NCI-H1417 treated with DMSO at 0.1 percent for 48 hours (cell line): ENCODE results near the gene LRRC25.

Source experiments
- DNase-seq: peaks from one replicate; lab custom pipeline; 2025; lab: John Stamatoyannopoulos, UW

The LRRC25 gene

DNA sequence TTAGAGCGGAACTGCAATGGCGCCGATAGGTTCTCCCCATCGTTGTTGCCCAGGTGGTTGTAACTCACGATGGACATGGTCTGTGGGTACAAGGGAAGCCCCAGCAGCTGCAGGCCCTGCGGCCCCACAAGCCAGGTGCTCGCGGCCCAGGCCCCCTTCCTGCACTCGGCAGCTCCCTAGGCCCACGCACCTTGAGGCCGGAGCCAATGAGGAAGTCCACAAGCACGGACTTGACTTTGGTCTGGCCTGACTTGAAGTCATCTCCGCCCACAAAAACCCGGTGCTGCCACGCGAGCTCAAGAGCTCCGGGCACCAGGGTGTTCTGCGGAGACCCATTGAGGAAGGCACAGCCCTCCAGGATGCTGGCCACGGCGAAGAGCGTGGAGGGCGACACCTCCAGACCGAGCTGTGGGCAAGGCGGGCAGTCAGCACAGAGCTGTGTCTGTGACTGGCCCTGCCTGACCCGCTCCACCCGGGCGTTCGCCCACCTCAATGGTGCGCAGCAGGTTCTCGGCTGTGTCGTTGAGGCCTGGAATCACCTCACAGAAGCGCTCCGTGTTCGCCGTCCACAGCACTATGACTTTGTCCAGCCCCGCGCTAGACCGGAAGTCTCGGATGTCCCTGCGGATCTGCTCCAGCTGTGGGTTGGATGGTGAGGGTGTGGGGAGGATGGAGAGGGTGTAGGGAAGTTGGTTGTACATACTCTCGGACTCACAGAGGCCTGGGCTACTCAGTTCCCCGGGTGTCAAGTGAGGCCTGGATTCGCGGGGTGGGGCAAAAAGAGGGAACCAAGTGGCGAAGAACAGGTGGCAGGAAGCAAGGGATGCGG is 38.6 kb upstream of the LRRC25 start:
- no peak for DNase-seq

DNA sequence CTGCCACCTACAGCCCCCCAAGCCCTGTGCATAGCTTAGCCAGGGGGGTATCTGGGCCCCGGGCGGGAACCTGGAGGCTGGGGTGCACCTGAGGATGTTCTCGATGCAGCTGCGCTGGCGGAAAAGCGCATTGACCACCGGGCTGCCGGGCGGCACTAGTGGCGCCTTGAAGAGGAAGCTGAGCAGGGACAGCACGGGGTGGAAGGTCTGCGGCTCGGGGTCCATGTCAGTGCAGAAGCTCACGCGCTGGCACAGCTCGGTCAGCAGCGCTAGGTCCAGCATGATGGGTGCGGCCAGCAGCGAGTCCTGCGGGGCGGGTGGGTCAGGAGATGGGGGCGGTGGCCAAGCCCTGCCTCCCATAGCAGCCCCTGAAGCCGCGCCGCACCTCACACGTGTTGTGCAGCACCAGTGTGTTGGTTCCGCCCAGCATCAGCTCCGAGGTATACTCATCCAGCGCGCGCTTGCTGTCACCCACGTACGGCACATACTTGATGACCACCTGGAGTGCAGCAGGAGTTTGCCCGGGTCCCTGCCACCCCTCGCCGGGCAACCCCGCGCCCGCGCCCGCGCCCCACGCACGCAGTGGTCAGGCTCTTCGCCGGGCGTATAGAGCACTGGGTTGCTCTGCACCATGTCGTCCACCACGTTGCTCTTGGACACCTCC is 37.9 kb upstream of the LRRC25 start:
- DNase-seq = no peak

DNA sequence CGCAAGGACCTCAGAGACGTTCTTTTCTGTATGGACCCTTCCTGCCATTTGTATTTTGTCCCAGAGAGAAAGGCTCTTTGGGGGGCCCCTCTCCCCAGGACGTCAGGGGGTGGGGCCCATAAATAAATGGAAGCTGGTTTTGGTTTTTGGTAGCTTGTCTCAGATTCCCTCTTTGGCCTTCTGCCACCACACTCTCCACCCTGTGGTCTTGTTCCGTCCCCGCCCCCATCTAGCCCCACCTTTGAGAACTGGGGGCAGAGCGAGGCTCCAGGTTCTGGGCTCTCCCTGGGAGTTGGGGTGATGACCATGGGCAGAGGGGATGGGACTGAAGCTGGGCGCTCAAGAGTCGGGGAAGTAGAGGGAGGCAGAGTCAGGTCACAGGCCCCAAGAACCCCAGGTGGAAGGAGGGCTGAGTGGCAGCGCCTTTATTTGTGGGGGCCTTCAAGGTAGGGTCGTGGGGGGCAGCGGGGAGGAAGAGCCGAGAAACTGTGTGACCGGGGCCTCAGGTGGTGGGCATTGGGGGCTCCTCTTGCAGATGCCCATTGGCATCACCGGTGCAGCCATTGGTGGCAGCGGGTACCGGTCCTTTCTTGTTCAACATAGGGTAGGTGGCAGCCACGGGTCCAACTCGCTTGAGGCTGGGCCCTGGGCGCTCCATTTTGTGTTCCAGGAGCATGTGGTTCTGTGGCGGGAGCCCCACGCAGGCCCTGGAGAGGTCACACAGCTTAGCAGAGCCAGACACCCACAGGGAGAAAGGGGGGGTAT is 37.2 kb upstream of the LRRC25 start:
- DNase-seq = no peak

DNA sequence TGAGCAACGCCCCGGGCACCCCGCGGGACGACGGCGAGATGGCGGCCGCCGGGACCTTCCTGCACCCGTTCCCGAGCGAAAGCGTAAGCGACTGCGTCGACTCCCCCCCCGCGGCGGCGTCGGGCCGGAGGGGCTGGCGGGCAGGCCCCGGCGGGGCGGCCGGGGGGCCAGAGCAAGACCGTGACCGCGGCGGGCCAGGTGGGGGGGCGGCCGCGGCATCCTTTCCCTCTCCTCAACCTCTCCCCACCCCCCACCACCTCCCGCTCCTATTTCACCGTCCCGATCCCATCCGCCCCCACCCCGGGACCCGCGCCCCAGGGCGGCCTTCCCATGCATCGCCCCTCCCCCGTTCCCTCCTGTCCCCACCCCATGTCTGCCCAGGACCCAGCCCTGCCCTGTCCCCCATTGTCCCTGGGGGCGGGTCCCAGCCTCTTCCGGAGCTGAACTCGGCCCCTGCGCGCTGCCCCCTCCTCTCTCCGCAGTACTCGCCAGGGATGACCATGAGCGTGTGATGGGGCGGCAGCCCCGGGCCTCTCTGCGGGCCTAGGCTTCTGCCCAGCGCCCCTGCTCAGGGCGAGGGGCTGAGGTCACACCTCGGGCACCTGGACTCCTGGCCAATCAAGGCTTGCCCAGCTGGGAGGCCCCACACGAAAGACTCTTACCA is 36.4 kb upstream of the LRRC25 start:
- no peak for DNase-seq

DNA sequence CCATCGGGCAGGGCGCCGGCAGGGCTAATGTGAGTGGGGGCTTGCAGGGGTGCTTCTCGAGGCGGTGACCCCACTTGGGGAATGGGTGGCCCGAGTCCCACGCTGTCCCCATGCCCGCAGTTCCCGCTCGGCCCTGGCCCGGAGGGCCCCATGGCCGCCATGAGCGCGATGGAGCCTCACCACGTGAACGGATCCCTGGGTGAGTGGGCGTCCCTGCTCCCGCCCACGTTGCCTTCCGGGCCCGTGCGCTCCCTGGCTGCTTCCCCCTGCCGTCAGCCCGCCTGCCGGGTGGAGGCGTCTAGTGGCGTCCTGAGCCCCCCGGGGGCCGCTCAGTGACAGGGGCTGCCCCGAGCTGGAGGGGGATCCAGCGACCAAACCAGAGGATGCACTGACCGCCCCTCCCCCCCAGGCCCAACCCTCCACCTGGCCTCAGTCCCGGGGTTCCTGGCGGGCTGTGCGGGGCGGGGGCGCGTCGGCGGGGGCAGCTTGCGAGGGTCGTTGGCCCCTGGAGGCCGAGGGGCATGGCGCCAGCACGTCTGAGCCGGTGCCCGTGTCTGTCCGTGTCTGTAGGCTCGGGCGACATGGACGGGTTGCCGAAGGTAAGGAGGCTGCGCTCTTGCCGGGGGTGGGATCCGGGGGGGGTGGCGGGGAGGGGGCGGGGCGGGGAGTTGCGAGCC is 35.7 kb upstream of the LRRC25 start:
- no peak for DNase-seq

DNA sequence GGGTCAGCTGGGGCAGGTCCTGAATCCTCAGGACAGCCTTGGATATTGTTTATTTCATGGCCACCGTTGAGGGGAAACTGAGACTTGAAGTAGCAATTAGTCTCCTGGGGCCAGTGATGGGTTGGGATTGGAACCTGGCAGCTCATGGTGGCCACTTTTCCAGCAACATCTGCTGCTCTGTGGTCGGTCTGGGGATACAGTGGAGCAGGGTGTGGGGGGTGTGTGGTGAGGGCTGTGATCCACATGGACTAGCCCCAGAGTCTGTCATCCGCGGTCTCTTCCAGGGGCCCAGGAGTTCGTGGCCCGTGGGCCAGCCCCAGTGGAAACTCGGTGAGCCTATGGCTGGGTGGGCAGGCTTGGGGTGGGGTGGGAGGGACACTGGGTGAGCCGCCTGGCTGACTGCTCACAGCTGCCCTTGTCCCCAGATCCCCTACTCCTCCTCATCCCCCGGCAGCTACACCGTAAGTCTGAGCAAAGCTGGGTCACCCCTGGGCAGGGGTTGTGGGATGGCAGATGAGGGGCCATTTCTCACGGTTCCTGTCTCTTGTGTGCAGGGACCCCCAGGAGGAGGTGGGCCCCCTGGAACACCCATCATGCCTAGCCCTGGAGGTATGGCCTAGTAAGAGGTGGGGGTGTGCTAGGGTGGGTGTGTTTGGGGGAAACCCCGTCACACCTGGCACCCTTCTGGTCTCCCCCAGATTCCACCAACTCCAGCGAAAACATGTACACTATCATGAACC is 35.0 kb upstream of the LRRC25 start:
- no peak for DNase-seq

DNA sequence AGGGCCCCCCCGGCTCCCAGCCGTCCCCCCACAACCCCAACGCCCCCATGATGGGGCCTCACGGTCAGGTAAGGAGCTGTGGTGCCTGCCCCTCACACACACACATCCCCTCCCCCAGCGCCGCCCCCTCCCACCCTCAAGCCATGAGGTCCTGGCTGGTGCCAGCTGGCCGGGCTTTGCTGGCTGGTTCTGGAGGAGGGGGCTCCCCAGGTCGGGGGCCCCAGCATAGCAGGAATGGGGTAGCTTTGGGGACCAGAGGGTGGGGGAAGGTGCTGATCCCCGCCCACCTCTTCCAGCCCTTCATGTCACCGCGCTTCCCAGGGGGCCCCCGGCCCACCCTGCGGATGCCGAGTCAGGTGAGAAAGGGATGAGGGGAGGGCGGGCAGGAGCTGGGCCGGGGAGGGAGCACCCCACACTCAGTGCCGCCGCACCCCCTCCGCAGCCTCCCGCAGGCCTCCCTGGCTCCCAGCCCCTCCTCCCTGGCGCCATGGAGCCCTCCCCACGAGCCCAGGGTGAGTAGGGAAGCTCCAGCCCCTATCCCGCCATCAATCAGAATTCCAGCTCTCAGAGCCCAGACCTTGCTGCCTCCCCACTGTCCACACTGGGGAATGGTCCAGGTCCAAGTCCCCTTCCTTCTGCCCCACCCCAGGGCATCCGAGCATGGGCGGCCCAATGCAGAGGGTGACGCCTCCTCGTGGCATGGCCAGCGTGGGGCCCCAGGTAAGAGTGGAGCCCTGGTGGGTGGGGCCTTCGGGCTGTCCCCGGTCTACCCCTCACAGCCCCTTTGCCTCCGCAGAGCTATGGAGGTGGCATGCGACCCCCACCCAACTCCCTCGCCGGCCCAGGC is 34.2 kb upstream of the LRRC25 start:
- no peak for DNase-seq

DNA sequence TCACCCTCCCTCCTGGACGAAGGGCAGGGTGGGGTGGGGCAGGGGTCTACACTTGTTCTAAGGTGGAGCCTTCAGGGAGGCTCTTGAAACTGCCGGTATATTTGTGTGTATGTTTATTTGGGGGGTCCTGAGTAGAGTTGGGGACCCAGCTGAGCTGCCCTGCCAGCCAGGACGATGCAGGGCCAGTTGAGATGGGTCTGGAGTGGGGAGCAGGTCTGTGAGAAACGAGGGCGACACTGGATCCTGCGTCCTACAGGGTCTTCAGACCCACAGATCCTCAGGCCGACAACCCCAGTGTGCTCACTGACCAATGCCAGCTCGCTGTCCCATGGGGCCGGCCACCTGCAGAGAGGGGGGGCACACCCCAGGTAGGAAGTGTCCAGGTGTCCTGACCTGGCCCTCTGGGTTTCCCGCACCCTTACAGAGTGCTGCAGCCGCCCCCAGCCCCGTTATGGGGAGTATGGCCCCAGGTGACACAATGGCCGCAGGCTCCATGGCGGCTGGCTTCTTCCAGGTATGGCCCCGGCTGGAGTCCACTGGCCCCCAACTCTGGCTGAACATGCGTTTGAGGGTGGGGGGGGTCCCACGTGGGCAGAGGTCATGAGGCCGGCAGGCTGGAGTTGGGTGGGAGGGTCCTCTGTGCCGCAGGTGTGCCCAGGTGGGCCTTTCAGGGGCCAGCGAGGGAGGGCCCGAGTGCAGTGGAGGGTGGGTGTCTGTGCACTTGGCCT is 33.2 kb upstream of the LRRC25 start:
- DNase-seq = no peak

DNA sequence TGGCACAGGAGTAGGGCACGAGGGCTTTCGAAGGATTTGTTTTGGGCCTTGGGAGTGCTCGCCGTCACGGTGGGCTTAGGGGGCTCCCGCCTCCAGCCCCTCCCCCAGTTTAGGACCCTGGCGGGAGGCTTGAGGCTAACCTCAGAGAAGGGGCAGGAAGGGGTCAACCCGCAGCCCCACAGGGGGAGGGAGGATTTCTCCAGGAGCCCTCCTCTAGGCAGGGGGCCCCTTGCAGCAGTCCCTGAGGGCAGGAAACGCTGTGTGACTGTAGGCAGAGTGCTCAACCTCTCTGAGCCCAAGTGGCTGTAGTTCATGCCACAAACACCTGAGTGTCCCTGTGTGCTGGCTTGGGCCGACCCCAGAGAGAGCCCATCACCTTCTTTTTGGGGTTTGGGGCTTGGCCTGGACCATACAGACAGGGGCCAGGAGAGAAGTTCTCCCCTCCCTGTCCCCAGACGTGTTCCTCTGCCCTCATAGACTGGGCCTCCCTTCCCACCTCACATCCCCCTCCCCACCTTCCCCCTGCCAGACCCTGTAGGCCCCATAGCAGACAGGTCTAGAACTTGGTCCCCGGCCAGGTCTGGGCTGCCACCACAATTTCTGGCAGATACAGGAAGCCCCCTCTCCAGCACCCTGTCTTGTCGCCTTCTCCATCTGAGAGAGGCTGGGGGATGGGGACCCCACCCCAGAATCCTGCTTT is 32.4 kb upstream of the LRRC25 start:
- DNase-seq = no peak

DNA sequence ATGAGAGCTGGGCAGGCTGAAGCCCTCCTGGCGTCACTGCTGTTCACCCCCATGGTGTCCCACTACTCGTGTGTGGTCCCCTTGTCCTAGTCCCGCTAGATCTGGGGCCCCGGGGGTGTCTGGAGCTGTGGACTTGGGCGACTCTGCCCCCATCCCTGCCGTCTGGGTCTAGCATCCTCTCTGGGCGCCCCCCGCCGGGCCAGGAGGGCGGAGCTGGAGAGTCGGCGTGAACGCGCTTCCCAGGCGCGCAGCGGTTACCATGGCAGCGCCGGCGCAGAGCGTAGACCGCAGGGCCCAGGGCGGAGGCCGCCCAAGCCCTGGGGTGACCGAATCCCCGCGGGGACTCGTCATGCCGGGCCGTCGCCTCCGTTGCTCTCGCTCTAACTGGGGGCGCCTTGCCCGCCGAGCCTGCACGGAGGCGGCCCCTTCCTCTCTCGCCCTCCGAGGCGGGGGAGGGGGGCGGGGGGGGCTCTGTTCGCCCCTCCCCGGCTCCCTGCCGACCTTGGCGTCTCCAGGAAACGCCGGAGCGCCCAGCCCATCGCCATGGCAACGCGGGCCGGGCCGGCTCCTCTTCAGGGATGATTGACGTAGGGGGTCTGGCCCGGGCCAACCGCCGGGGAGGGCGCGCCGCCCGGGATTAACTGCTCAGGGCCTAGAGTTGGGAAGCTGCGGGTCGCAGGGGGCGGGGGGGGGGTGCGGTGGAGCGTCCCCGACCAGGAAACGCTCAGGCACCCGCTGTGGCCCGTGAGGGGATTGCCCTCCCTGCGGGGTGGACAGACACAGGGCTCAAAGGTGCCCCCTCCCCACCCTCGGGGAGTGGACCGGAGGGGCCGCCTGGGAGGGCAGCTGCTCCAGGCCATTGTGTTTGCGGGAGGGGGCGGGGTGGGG is 31.6 kb upstream of the LRRC25 start:
- DNase-seq = no peak

DNA sequence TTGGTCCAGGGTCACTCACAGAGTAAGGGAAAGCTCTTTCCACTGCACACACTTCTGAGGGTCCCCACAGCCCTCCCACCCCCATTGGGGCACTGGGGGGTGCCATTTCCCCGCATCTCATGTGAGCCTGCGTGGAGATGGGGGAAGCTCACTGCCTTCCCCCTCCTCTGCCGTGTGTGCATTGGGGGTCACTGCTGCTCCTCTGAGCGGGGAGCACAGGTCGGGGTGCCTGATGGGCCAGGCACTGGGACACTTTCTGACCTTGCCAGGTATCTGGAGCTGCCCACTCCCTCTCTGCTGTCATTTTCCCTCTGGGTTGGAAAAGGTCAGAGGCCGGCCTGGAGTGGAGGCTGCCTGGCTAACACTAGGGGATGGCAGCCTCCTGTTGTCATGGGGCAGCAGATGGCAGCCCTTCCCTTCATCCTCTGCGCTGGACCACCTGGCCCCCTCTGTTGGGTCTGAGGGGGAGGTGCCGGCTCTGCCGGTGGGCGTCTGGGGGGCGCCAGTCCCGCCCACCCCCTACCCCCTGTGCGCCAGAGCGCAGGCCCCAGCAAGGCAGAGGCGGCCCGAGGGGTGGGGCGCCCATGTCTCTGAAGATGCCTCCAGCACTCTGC is 30.9 kb upstream of the LRRC25 start:
- DNase-seq = no peak

DNA sequence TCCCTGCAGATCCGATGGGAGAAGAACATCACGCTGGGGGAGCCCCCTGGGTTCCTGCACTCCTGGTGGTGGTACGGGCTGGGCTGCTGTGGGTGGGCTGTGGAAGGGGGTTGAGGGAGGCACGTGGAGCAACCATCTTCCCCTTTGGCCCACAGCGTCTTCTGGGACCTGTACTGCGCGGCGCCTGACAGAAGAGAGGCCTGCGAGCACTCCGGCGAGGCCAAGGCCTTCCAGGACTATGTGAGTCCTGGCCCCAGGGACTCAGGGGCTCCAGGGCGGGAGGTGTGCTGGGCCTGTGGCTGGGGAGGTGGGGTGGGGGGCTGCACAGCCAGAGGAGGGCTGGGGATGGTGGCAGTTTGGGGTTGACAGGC is 30.3 kb upstream of the LRRC25 start:
- no peak for DNase-seq

DNA sequence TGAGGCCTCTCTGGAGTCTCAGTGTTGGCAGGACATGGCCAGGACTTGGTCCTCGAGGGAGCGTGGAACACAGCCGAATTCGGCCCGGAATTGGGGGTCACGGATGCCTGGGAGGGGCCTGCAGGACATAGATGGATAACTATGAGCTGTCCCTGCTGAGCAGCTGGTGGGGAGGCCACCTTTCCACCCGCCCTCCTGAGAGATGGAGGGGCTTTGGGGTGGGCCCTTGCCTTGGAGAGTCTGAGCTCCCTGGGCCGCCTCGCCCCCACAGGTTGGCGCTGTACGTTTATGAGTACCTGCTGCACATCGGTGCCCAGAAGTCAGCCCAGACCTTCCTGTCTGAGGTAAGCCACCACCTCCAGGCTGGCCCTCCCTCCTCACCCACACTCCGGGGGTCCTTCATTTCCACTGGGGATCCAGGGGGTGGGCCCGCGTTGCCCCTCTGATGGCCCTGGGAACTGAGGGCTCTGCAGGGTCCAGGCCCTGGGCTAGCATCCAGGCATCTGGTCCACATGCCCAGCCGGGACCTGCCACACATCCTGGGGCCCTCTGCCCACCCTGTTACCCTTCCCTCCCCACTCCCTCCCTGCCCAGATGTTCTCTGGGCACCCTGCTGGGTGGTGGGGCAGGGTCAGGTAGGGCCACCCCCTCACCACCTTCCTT is 29.8 kb upstream of the LRRC25 start:
- no peak for DNase-seq

DNA sequence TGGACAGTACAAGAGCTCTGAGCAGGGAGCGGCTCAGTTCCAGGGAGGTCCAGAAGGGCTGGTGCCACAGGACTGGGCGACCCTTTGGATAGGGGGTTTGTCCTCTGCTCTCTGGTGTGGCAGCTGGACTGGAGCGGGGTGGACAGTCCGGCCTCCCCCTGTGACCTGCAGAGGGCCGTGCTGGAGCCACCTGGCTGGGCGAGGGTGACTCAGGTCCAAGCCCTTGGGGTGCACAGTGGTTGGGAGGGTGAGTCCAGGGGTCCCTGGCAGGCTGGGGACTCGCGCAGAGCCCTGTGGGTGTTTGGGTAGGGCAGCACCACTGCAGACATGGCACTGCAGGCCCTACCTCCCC is 29.0 kb upstream of the LRRC25 start:
- no peak for DNase-seq

DNA sequence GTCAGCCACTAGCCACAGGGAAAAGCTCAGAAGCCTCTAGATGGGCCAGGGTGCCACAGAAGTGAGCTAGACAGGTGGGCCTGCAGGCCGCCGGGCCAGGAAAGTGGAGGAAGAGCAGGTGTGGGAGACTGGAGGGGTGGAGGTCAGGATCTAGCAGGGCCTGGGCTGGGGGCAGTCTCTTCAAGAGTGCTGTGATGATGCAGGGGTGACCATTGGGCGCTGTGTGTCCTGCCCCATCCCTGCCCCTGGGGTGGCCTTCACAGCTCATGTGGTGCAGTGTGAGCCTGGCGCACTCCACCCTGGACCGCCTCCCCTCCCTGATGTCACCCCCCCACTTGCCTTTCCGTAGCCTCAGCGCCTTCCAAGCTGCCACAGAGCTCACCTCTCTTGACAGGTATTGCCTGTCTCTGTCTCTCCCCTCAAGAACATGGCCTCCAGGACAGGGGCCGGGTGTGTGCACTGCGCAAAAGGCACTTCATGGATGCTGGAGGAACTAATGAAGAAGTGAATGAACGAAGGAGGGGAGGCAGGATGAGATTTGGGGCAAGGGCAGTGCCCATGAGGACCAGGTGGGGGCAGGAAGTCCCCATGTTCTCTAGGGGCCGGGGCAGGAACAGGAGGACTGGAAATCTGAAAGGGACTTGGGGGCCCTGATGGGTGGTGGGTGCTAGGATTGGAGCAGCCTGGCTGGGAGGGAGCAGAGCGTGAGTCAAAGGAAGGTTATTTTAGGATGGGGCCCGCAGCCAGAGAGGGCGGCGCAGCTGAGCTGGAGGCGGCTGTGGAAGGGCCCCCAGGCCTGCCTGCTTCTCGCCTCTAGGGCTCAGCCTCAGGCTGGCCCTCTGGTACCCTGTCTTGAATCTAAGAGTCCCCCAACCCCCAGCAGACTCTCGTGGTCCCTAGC is 28.3 kb upstream of the LRRC25 start:
- no peak for DNase-seq
